G401 (cell line): ENCODE data around the gene TMTC3. TPM values are rescaled to one million over a fixed set of nuclear protein-coding genes. Genes with fewer than 3 reads are reported as not detected.
"Not testable (repeated sequence)": the region's sequence is repeated elsewhere in the genome, so short reads cannot be mapped to it uniquely, and the experiment has no call there.

ENCODE experiments used
- DNase-seq: peaks from one replicate; pipeline ENCODE4 v3.0.0-alpha.2; 2015; ENCODE audit warnings: low spot score
- in situ Hi-C: cut with HindIII; loops from 2 replicates; pipeline ENCODE4 v1.10.0; 2016; ENCODE audit warnings: low sequenced_read_pairs, mixed read lengths
- total RNA-seq: library from RNA; depleted of rRNA; stranded (reverse); fragments of >200 nt; shearing (Covaris generic); gene quantifications from 2 replicates; pipeline ENCODE4 v1.2.3, GENCODE V29; 2014; rRNA removed

TMTC3 gene
- total RNA-seq = 15.5 and 20.1 TPM in 2 replicates

GRCh38 chr12:88141774-88142609, at the start of gene TMTC3, which contains the start of gene CEP290:
Gene TMTC3 (plus strand): TSS chr12:88142307. CDS start chr12:88148316, 6,009 bp downstream.
Gene CEP290 (minus strand): TSS chr12:88142088. CDS start chr12:88141307, 781 bp downstream.
- in situ Hi-C loops = no loop called here
- DNase-seq = peak; percentile 100

- in situ Hi-C loops = no loop called here
- DNase-seq = no peak
Observed at GRCh38 chr12:88092771-88093170, 49.3 kb upstream of the TMTC3 start.

- in situ Hi-C loops = no loop called here
- no peak for DNase-seq
Observed at GRCh38 chr12:88093573-88093972, 48.5 kb upstream of the TMTC3 start.

GRCh38 chr12:88108021-88108420, 34.1 kb upstream of the TMTC3 start:
- in situ Hi-C loops = no loop called here
- DNase-seq = no peak

GRCh38 chr12:88111074-88111652, 30.9 kb upstream of the TMTC3 start:
- in situ Hi-C loops = no loop called here
- peak; percentile 60 for DNase-seq

- in situ Hi-C loops = no loop called here
- DNase-seq = no peak
Observed at GRCh38 chr12:88113871-88114270, 28.2 kb upstream of the TMTC3 start.

GRCh38 chr12:88122666-88123065, 19.4 kb upstream of the TMTC3 start:
- no peak for DNase-seq
- in situ Hi-C loops = no loop called here

- DNase-seq = no peak
- in situ Hi-C loops = no loop called here
Observed at GRCh38 chr12:88127099-88127498, 15.0 kb upstream of the TMTC3 start.

- in situ Hi-C loops = no loop called here
- DNase-seq = no peak
Observed at GRCh38 chr12:88127855-88128254, 14.3 kb upstream of the TMTC3 start.

GRCh38 chr12:88132392-88132791, 9.7 kb upstream of the TMTC3 start:
- no peak for DNase-seq
- in situ Hi-C loops = no loop called here

- in situ Hi-C loops, DNase-seq: not testable (repeated sequence)
Observed at GRCh38 chr12:88133181-88133580, 8.9 kb upstream of the TMTC3 start.

GRCh38 chr12:88139711-88140110, 2.4 kb upstream of the TMTC3 start:
- DNase-seq, in situ Hi-C loops: not testable (repeated sequence)

GRCh38 chr12:88141425-88141773, 708 bp upstream of the TMTC3 start:
- in situ Hi-C loops = no loop called here
- no peak for DNase-seq

- in situ Hi-C loops = no loop called here
Observed at GRCh38 chr12:88142610-88142991, 494 bp downstream of the TMTC3 start.

GRCh38 chr12:88144037-88144436, 1.9 kb downstream of the TMTC3 start:
- in situ Hi-C loops = no loop called here
- DNase-seq = no peak

More at GRCh38 chr12:88142610-88142991, 494 bp downstream of the TMTC3 start:
- DNase-seq = no peak

- DNase-seq = no peak
- in situ Hi-C loops = no loop called here
Observed at GRCh38 chr12:88144546-88145468, 2.7 kb downstream of the TMTC3 start.

- in situ Hi-C loops = no loop called here
- DNase-seq = no peak
Observed at GRCh38 chr12:88145567-88146505, 3.7 kb downstream of the TMTC3 start.

GRCh38 chr12:88150063-88150462, 8.0 kb downstream of the TMTC3 start:
- in situ Hi-C loops = no loop called here
- DNase-seq = no peak

- no peak for DNase-seq
- in situ Hi-C loops = no loop called here
Observed at GRCh38 chr12:88153959-88154358, 11.9 kb downstream of the TMTC3 start.
